Suprapubic skin (tissue), 4 donors: ENCODE data around the gene SSH3. TPM values are rescaled to one million over a fixed set of nuclear protein-coding genes. Genes with fewer than 3 reads are reported as not detected.
"Not testable (repeated sequence)": the region's sequence is repeated elsewhere in the genome, so short reads cannot be mapped to it uniquely, and the experiment has no call there.

Source experiments
- DNase-seq, 2 donors: peaks; one replicate each; pipeline ENCODE4 v3.0.0-alpha.2; 2019; ENCODE audit warnings: low spot score in 2 of 2
- H3K27ac ChIP-seq: fragments of 200-600 bp; sonication (generic); one replicate; pipeline ENCODE4 v1.5.1; 2019
- H3K27me3 ChIP-seq: fragments of 200-600 bp; sonication (generic); one replicate; pipeline ENCODE4 v1.5.1; 2019
- H3K36me3 ChIP-seq: fragments of 200-600 bp; sonication (generic); one replicate; pipeline ENCODE4 v1.5.1; 2019
- H3K4me1 ChIP-seq: fragments of 200-600 bp; sonication (generic); one replicate; pipeline ENCODE4 v1.5.1; 2019
- H3K4me3 ChIP-seq: fragments of 200-600 bp; sonication (generic); one replicate; pipeline ENCODE4 v1.5.1; 2019; ENCODE audit warnings: mild to moderate bottlenecking
- H3K9me3 ChIP-seq: fragments of 200-600 bp; sonication (generic); one replicate; pipeline ENCODE4 v1.5.1; 2019
- CTCF ChIP-seq, 2 donors: fragments of 200-600 bp in 1 of 2; fragments of 450-650 bp in 1 of 2; sonication (generic) in 1 of 2; IDR thresholded peaks; one replicate each; pipeline ENCODE4 v1.5.1; 2016 to 2019; ENCODE audit warnings: antibody characterized with exemption in 2 of 2, mild to moderate bottlenecking in 1 of 2, moderate library complexity in 1 of 2
- EP300 ChIP-seq: sonication (generic); formaldehyde crosslinking; IDR thresholded peaks from one replicate; pipeline ENCODE4 v1.6.1; 2017; ENCODE audit warnings: antibody characterized with exemption
- POLR2A ChIP-seq, 2 donors: fragments of 450-650 bp; IDR thresholded peaks; one replicate each; pipeline ENCODE4 v1.6.1; 2017; ENCODE audit warnings: antibody characterized with exemption in 2 of 2, mild to moderate bottlenecking in 2 of 2, moderate library complexity in 2 of 2
- POLR2AphosphoS5 ChIP-seq, 3 donors: sonication (generic); formaldehyde crosslinking; IDR thresholded peaks; one replicate each; pipeline ENCODE4 v1.6.1; 2017; ENCODE audit warnings: antibody characterized with exemption in 3 of 3
- WGBS: methylation state at CpG from one replicate; pipeline ENCODE4 v1.1.5; 2018; 5-methylcytosine and 5-hydroxymethylcytosine counted together
- total RNA-seq, 4 donors: library from RNA; depleted of rRNA; stranded (reverse); fragments of >200 nt; gene quantifications; one replicate each; pipeline ENCODE4 v1.1.0, GENCODE V29; 2016

The SSH3 gene
- total RNA-seq, 4 donors from 2014 or later = 49.4 to 107 (median 63.9) TPM

- TF ChIP-seq EP300 = no peak
- WGBS = 55% methylated on average over 2 of the region's 2 CpGs
- H3K4me1 ChIP-seq = peaks cover 82% of the 10 kb centered on the region
- no peaks in the 10 kb centered on the region for H3K9me3 ChIP-seq
- H3K4me3 ChIP-seq = no peak overlapping the region
- H3K36me3 ChIP-seq = peaks cover 16% of the 10 kb centered on the region
- H3K27me3 ChIP-seq = no peaks in the 10 kb centered on the region
- no peak overlapping the region for H3K27ac ChIP-seq
- DNase-seq = peak in 1 of 2 donors; percentile 38
Observed at GRCh38 chr11:67314218-67314617, 10.9 kb downstream of the SSH3 start.

GRCh38 chr11:67315325-67315909 is 12.1 kb downstream of the SSH3 start:
- DNase-seq = peak in 1 of 2 donors; percentile 47
- Histone ChIP-seq H3K27me3 (no peaks in the 10 kb centered on the region), H3K4me3 (no peak overlapping the region), H3K27ac (no peak overlapping the region), H3K4me1 (peaks cover 76% of the 10 kb centered on the region), H3K9me3 (no peaks in the 10 kb centered on the region), H3K36me3 (peaks cover 4% of the 10 kb centered on the region)
- WGBS = 79% methylated on average over 9 of the region's 9 CpGs
- TF ChIP-seq CTCF (IDR thresholded peaks at IDR 0.05) (no peak), EP300 (no peak), POLR2A (IDR thresholded peaks at IDR 0.05) (no peak)

- H3K4me1 ChIP-seq = peaks cover 62% of the 10 kb centered on the region
- TF ChIP-seq CTCF (IDR thresholded peaks at IDR 0.05) (no peak), EP300 (no peak), POLR2A (IDR thresholded peaks at IDR 0.05) (no peak), POLR2AphosphoS5 (IDR thresholded peaks at IDR 0.05) (no peak)
Observed at GRCh38 chr11:67316882-67317204, 13.5 kb downstream of the SSH3 start.

GRCh38 chr11:67317205-67317887 is 14.0 kb downstream of the SSH3 start:
- peak; percentile 98 to 99 for DNase-seq

More at GRCh38 chr11:67316882-67317204, 13.5 kb downstream of the SSH3 start:
- Histone ChIP-seq H3K27ac (peak overlapping the region; percentile 91), H3K27me3 (no peaks in the 10 kb centered on the region), H3K36me3 (no peaks in the 10 kb centered on the region), H3K4me3 (peak overlapping the region; percentile 92), H3K9me3 (no peaks in the 10 kb centered on the region)
- DNase-seq = no peak
- WGBS = under 1% methylated on average over 10 of the region's 10 CpGs

GRCh38 chr11:67317888-67318555 is 14.7 kb downstream of the SSH3 start:
- Histone ChIP-seq H3K9me3 (no peaks in the 10 kb centered on the region), H3K27ac (peak overlapping the region; percentile 91), H3K4me3 (peak overlapping the region; percentile 92), H3K27me3 (no peaks in the 10 kb centered on the region), H3K4me1 (peaks cover 50% of the 10 kb centered on the region), H3K36me3 (no peaks in the 10 kb centered on the region)
- TF ChIP-seq POLR2AphosphoS5 (IDR thresholded peaks at IDR 0.05) = peak in 1 of 3 donors; percentile 6
- no peak for TF ChIP-seq CTCF (IDR thresholded peaks at IDR 0.05)
- peak in 1 of 2 donors; percentile 16 for DNase-seq
- WGBS = 0% methylated on average over 15 of the region's 53 CpGs

More at GRCh38 chr11:67317205-67317887, 14.0 kb downstream of the SSH3 start:
- Histone ChIP-seq H3K27ac (peak overlapping the region; percentile 91), H3K4me1 (peaks cover 56% of the 10 kb centered on the region), H3K4me3 (peak overlapping the region; percentile 92), H3K9me3 (no peaks in the 10 kb centered on the region), H3K36me3 (no peaks in the 10 kb centered on the region), H3K27me3 (no peaks in the 10 kb centered on the region)
- under 1% methylated on average over 32 of the region's 55 CpGs for WGBS
- TF ChIP-seq POLR2A (IDR thresholded peaks at IDR 0.05) = no peak
- TF ChIP-seq EP300 = no peak
- peak in 2 of 3 donors; percentile 69 to 75 for TF ChIP-seq POLR2AphosphoS5 (IDR thresholded peaks at IDR 0.05)
- TF ChIP-seq CTCF (IDR thresholded peaks at IDR 0.05) = peak; percentile 90 to 95

GRCh38 chr11:67318876-67319275 is 15.5 kb downstream of the SSH3 start:
- peaks cover 41% of the 10 kb centered on the region for H3K4me1 ChIP-seq
- H3K36me3 ChIP-seq = not testable (repeated sequence)
- WGBS = 92% methylated on average over 12 of the region's 12 CpGs

More at GRCh38 chr11:67318876-67319275, 15.5 kb downstream of the SSH3 start:
- peak overlapping the region; percentile 92 for H3K4me3 ChIP-seq
- H3K27me3 ChIP-seq, H3K9me3 ChIP-seq, H3K27ac ChIP-seq: not testable (repeated sequence)
- DNase-seq = peak in 1 of 2 donors; percentile 38
